T-cell (primary cell): ENCODE measurements around the gene ATXN2. TPM values are rescaled to one million over a fixed set of nuclear protein-coding genes. Genes with fewer than 3 reads are reported as not detected.

Source experiments
- ATAC-seq, 4 experiments: fragments of 200-7000 bp in 3 of 4; fragments of 150-1000 bp in 1 of 4; cut with Tn5 transposase; replicated peaks in 1 of 4; 1 replicate in 3 of 4; 2 replicates in 1 of 4; pipeline ENCODE4 v1.10.0; 2021; ENCODE audit warnings: moderate library complexity in 3 of 4, mild to moderate bottlenecking in 2 of 4, moderate number of reproducible peaks in 1 of 4
- CTCF ChIA-PET, 2 donors: fragments of 300-600 bp; sonication (Branson Sonifier 250); formaldehyde crosslinking; loops; one replicate each; lab custom pipeline; 2022; ENCODE audit warnings: antibody characterized with exemption in 2 of 2; lab: Charles Lee
- POLR2A ChIA-PET, 2 donors: fragments of 300-600 bp; sonication (Branson Sonifier 250); formaldehyde crosslinking; loops; one replicate each; lab custom pipeline; 2022; ENCODE audit warnings: antibody characterized with exemption in 2 of 2; lab: Charles Lee
- DNase-seq, 35 experiments: peaks; one replicate each; pipeline versions ENCODE4 v3.0.0 to v3.0.0-alpha.2; 2013 to 2023
- H3K27ac ChIP-seq: one replicate; pipeline ENCODE4 v1.5.1; 2013; ENCODE audit warnings: low read length
- H3K27me3 ChIP-seq, 2 experiments: replicated peaks in 1 of 2; 1 replicate in 1 of 2; 2 replicates in 1 of 2; pipeline versions ENCODE4 v1.6.1 to v1.7.0; 2013; ENCODE audit warnings: low read length in 1 of 2, mixed read lengths in 1 of 2; ENCODE audit not compliant: control insufficient read depth in 2 of 2, insufficient read depth in 2 of 2; ENCODE audit errors: extremely low read depth in 1 of 2
- H3K36me3 ChIP-seq, 2 donors: 1 replicate in 1 of 2; 2 replicates in 1 of 2; pipeline versions ENCODE4 v1.6.1 to v1.7.0; 2013; ENCODE audit warnings: low read length in 1 of 2; ENCODE audit not compliant: control insufficient read depth in 2 of 2, insufficient read depth in 1 of 2; ENCODE audit errors: extremely low read depth in 1 of 2
- H3K4me1 ChIP-seq, 2 experiments: 1 replicate in 1 of 2; 2 replicates in 1 of 2; pipeline versions ENCODE4 v1.6.1 to v1.7.0; 2013; ENCODE audit warnings: low read length in 2 of 2, mixed read lengths in 1 of 2; ENCODE audit not compliant: insufficient read depth in 2 of 2, control insufficient read depth in 1 of 2; ENCODE audit errors: extremely low read depth in 1 of 2
- H3K4me3 ChIP-seq, 2 donors: 1 replicate in 1 of 2; 2 replicates in 1 of 2; pipeline versions ENCODE4 v1.5.1 to v1.7.0; 2013; ENCODE audit warnings: mild to moderate bottlenecking in 2 of 2, low read length in 1 of 2, moderate library complexity in 1 of 2; ENCODE audit not compliant: control insufficient read depth in 1 of 2; ENCODE audit errors: extremely low read depth in 1 of 2
- H3K9me3 ChIP-seq: 2 replicates; pipeline ENCODE4 v1.7.0; 2013
- H3K27ac Mint-ChIP-seq, 2 donors: one replicate each; pipeline ENCODE4 v1.8.0; 2020 to 2021; ENCODE audit warnings: mild to moderate bottlenecking in 2 of 2, mixed read lengths in 2 of 2
- H3K27me3 Mint-ChIP-seq, 2 donors: one replicate each; pipeline ENCODE4 v1.8.0; 2021 to 2022; ENCODE audit warnings: mixed read lengths in 2 of 2
- H3K36me3 Mint-ChIP-seq: one replicate; pipeline ENCODE4 v1.8.0; 2021; ENCODE audit warnings: mixed read lengths
- H3K4me1 Mint-ChIP-seq, 3 donors: one replicate each; pipeline ENCODE4 v1.8.0; 2020 to 2022; ENCODE audit warnings: mixed read lengths in 3 of 3, mild to moderate bottlenecking in 1 of 3
- H3K4me3 Mint-ChIP-seq, 3 donors: one replicate each; pipeline ENCODE4 v1.8.0; 2020 to 2022; ENCODE audit warnings: mild to moderate bottlenecking in 3 of 3, mixed read lengths in 3 of 3, moderate library complexity in 3 of 3
- H3K9me3 Mint-ChIP-seq, 3 donors: one replicate each; pipeline ENCODE4 v1.8.0; 2020 to 2022; ENCODE audit warnings: mixed read lengths in 3 of 3
- WGBS: methylation state at CpG from one replicate; pipeline ENCODE4 v1.1.5; 2013; ENCODE audit warnings: missing lambda C conversion rate; ENCODE audit not compliant: insufficient coverage; 5-methylcytosine and 5-hydroxymethylcytosine counted together
- total RNA-seq, 35 experiments: library from RNA in 6 of 35; stranded (reverse) in 6 of 35; fragments of 120-200 nt in 1 of 35; gene quantifications; one replicate each; pipeline versions ENCODE4 v1.2.1 to v1.2.4 and lab custom pipeline; 2013 to 2026

The ATXN2 gene
- total RNA-seq, 5 donors from 2014 or later (not counting 1 experiment from before 2014, with no cell fraction given), result 48.6 to 54.0 (median 50.3) TPM

DNA sequence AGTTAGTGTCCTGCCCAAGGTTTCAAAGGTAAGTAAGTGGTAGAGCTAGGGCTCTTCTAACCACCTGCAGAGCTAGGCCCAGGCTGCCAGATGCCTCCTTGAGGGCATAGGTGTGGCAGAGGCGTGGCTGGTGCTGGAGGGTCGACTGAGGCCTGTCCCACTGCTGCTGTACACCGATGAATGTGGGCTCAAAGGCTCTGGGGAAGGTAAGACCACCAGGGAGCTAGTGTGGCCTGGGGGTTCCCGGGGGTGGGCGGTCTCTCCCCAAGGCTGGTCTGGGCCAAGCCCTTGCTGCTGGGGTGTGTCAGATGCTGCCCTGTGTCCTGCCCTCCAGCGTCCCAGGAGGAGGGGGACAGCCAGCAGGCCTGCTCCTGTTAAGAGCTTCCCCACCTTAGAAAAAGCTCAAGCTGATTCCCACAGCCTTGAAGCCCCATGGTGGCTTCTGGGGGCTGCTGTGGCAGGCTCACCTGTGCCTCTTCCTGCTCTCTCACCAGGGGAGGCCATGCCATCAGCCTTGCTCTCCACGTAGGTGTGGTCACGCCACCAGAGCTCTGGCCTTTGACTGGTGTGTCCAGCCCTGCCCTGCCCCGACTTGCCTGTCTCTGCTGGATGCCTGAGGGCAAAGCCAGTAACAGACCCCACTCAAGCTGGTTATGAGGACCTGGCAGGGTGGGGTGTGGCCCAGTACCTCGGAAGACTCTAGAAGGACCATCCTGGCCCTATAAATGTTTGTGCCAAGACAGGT lies 156.6 kb downstream of the ATXN2 start:
- Mint-ChIP-seq H3K27ac (peak overlapping the region; percentile 89 to 96), H3K9me3 (no peaks in the 10 kb centered on the region), H3K36me3 (peaks cover 5% of the 10 kb centered on the region), H3K4me1 (peaks cover 80 to 96% (median 81%) of the 10 kb centered on the region in 3 donors), H3K27me3 (no peaks in the 10 kb centered on the region), H3K4me3 (peak overlapping the region in 1 of 3 donors; percentile 64)
- Histone ChIP-seq H3K27me3 (no peaks in the 10 kb centered on the region), H3K4me3 (no peak overlapping the region), H3K36me3 (peaks cover 6 to 25% of the 10 kb centered on the region in 2 donors), H3K4me1 (peaks cover 25 to 95% of the 10 kb centered on the region in 2 experiments), H3K27ac (peak overlapping the region; percentile 89), H3K9me3 (no peaks in the 10 kb centered on the region)
- no peak for ATAC-seq
- ChIA-PET CTCF (interaction anchor here (0.8 to 3.0 kb wide), 5 partner anchors 9 to 34 kb away, joined by 3 to 16 read pairs (median 8); no protein-coding TSS in a partner anchor), POLR2A (interaction anchor here in 1 of 2 donors (2.8 kb wide), 1 partner anchor 8 kb away, joined by 22 read pairs; no protein-coding TSS in a partner anchor)
- WGBS, result 87% methylated on average over 8 of the region's 10 CpGs
- DNase-seq, result no peak

GRCh38 chr12:111441107-111441928 lies 157.8 kb downstream of the ATXN2 start:
- ChIA-PET POLR2A (interaction anchor here in 1 of 2 donors (0.9 kb wide), 1 partner anchor 21 kb away, joined by 3 read pairs; no protein-coding TSS in a partner anchor), CTCF (interaction anchor here (0.6 to 2.2 kb wide), 5 partner anchors 10 to 44 kb away, joined by 3 to 11 read pairs (median 5); no protein-coding TSS in a partner anchor)
- H3K4me1 ChIP-seq, result peaks cover 33 to 100% of the 10 kb centered on the region in 2 experiments
- H3K27me3 ChIP-seq, result no peaks in the 10 kb centered on the region
- no peaks in the 10 kb centered on the region for H3K27me3 Mint-ChIP-seq
- H3K27ac ChIP-seq, result peak overlapping the region; percentile 2
- H3K36me3 ChIP-seq, result peaks cover 4 to 14% of the 10 kb centered on the region in 2 donors
- H3K4me1 Mint-ChIP-seq, result peaks cover 88 to 98% (median 89%) of the 10 kb centered on the region in 3 donors
- DNase-seq (no peak), ATAC-seq (no peak)
- peak overlapping the region; percentile 82 to 96 for H3K27ac Mint-ChIP-seq
- no peaks in the 10 kb centered on the region for H3K36me3 Mint-ChIP-seq
- no peak overlapping the region for H3K4me3 Mint-ChIP-seq
- WGBS, result no CpG with 5 or more reads among the region's 7 CpGs
- no peak overlapping the region for H3K4me3 ChIP-seq
- no peaks in the 10 kb centered on the region for H3K9me3 ChIP-seq
- H3K9me3 Mint-ChIP-seq, result no peaks in the 10 kb centered on the region

- H3K4me1 ChIP-seq, result peaks cover 40 to 100% of the 10 kb centered on the region in 2 experiments
- DNase-seq (no peak), ATAC-seq (no peak)
- Mint-ChIP-seq H3K9me3 (no peaks in the 10 kb centered on the region), H3K27me3 (no peaks in the 10 kb centered on the region), H3K4me1 (peaks cover 88 to 98% (median 89%) of the 10 kb centered on the region in 3 donors), H3K4me3 (no peak overlapping the region), H3K27ac (peak overlapping the region; percentile 82 to 96), H3K36me3 (no peaks in the 10 kb centered on the region)
- no peaks in the 10 kb centered on the region for H3K9me3 ChIP-seq
- ChIA-PET CTCF (interaction anchor here in 1 of 2 donors (1.8 kb wide), 1 partner anchor 44 kb away, joined by 5 read pairs; no protein-coding TSS in a partner anchor), POLR2A (no interaction called here)
- peaks cover 4 to 9% of the 10 kb centered on the region in 2 donors for H3K36me3 ChIP-seq
- no peaks in the 10 kb centered on the region for H3K27me3 ChIP-seq
- H3K27ac ChIP-seq, result peak overlapping the region; percentile 0
- no peak overlapping the region for H3K4me3 ChIP-seq
- WGBS, result 100% methylated on average over 1 of the region's 3 CpGs
These were observed 158.5 kb downstream of the ATXN2 start for GRCh38 chr12:111440631-111441030.

DNA sequence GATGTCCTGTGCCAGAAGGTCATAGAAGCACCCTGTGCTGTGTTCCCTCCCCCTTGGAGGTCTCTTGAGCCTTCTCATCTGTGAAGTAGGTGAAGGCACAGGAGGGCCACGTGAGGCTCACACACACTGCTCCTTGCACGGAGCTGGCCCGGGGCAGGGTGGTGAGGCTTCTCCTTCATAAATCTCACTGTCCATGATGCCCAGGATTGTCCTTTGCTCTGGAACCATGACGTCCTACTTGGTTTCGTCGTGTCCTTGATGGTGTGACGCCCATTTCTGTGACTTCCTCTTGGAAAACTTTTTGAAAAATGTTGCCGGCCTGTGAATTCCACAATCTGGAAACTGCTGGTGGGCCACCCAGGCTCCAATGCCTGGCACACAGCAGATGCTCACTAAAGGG lies 159.0 kb downstream of the ATXN2 start:
- H3K36me3 ChIP-seq, result peaks cover 4 to 8% of the 10 kb centered on the region in 2 donors
- H3K27ac ChIP-seq, result peak overlapping the region; percentile 0
- H3K4me3 ChIP-seq, result no peak overlapping the region
- ATAC-seq (no peak), DNase-seq (no peak)
- H3K4me1 Mint-ChIP-seq, result peaks cover 88 to 98% (median 89%) of the 10 kb centered on the region in 3 donors
- H3K36me3 Mint-ChIP-seq, result no peaks in the 10 kb centered on the region
- H3K27me3 Mint-ChIP-seq, result no peaks in the 10 kb centered on the region
- ChIA-PET CTCF (interaction anchor here in 1 of 2 donors (1.8 kb wide), 1 partner anchor 43 kb away, joined by 5 read pairs; no protein-coding TSS in a partner anchor), POLR2A (interaction anchor here in 1 of 2 donors (0.5 kb wide), 1 partner anchor 35 kb away, joined by 3 read pairs; no protein-coding TSS in a partner anchor)
- H3K27ac Mint-ChIP-seq, result peak overlapping the region; percentile 82 to 96
- H3K27me3 ChIP-seq, result no peaks in the 10 kb centered on the region
- no peaks in the 10 kb centered on the region for H3K9me3 Mint-ChIP-seq
- H3K9me3 ChIP-seq, result no peaks in the 10 kb centered on the region
- no peak overlapping the region for H3K4me3 Mint-ChIP-seq
- peaks cover 41 to 100% of the 10 kb centered on the region in 2 experiments for H3K4me1 ChIP-seq
- 91% methylated on average over 8 of the region's 8 CpGs for WGBS

- H3K27me3 ChIP-seq, result no peaks in the 10 kb centered on the region
- ATAC-seq, result no peak
- H3K36me3 ChIP-seq, result peaks cover 4 to 8% of the 10 kb centered on the region in 2 donors
- POLR2A ChIA-PET, result interaction anchor here in 1 of 2 donors (0.5 kb wide), 1 partner anchor 35 kb away, joined by 3 read pairs; no protein-coding TSS in a partner anchor
- peaks cover 42 to 100% of the 10 kb centered on the region in 2 experiments for H3K4me1 ChIP-seq
- CTCF ChIA-PET, result interaction anchor here in 1 of 2 donors (3.0 kb wide), 1 partner anchor 36 kb away, joined by 16 read pairs; no protein-coding TSS in a partner anchor
- no peaks in the 10 kb centered on the region for H3K9me3 ChIP-seq
- Mint-ChIP-seq H3K27ac (peak overlapping the region; percentile 82 to 96), H3K36me3 (no peaks in the 10 kb centered on the region), H3K27me3 (no peaks in the 10 kb centered on the region), H3K4me3 (no peak overlapping the region), H3K4me1 (peaks cover 88 to 98% (median 89%) of the 10 kb centered on the region in 3 donors), H3K9me3 (no peaks in the 10 kb centered on the region)
- no peak for DNase-seq
- peak overlapping the region; percentile 0 for H3K27ac ChIP-seq
- no peak overlapping the region for H3K4me3 ChIP-seq
- WGBS, result 100% methylated on average over 1 of the region's 5 CpGs
These were observed 159.4 kb downstream of the ATXN2 start for GRCh38 chr12:111439657-111440151.
